ENCODE data around the gene LRGUK. TPM values are rescaled to one million over a fixed set of nuclear protein-coding genes. Genes with fewer than 3 reads are reported as not detected.

LRGUK gene
- total RNA-seq, 1 donor from 2014 or later = 0.20 TPM

GRCh38 chr7:134155206-134155605, 28.1 kb downstream of the LRGUK start:
- DNase-seq (ENCODE audit: low spot score) = no peak
- Mint-ChIP-seq H3K36me3 (ENCODE audit: low read depth) (peaks cover 1% of the 10 kb centered on the region), H3K27me3 (ENCODE audit: low read depth) (peaks cover 4% of the 10 kb centered on the region), H3K27ac (ENCODE audit: unreplicated experiment) (no peak overlapping the region), H3K4me3 (ENCODE audit: unreplicated experiment) (no peak overlapping the region), H3K4me1 (ENCODE audit: low read depth) (no peaks in the 10 kb centered on the region), H3K9me3 (ENCODE audit: low read depth) (peaks cover 2% of the 10 kb centered on the region)
- no peak for TF ChIP-seq CTCF (IDR thresholded peaks at IDR 0.05)

DNA sequence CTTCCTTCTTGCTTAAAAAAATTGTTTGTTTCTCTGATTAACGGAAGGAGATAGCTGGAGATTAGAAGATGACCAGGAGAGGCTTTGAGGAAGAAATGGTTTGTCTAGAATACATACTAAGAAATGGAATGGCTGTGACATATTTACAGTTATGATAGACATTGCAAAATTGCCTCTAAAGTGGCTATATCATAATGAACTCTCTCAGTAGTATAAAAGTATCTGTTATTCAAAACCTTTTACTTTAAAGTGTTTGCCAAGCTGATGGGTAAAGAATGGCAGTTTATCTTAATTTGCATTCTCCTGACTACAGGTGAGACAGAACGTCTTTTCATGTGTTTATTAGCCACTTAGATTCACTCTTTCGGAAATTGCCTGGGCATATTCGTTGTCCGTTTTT, 28.7 kb downstream of the LRGUK start:
- H3K4me1 Mint-ChIP-seq (ENCODE audit: low read depth) = no peaks in the 10 kb centered on the region
- H3K9me3 Mint-ChIP-seq (ENCODE audit: low read depth) = peaks cover 1% of the 10 kb centered on the region
- no peak overlapping the region for H3K27ac Mint-ChIP-seq (ENCODE audit: unreplicated experiment)
- peaks cover 4% of the 10 kb centered on the region for H3K27me3 Mint-ChIP-seq (ENCODE audit: low read depth)
- no peak overlapping the region for H3K4me3 Mint-ChIP-seq (ENCODE audit: unreplicated experiment)
- no peak for TF ChIP-seq CTCF (IDR thresholded peaks at IDR 0.05)
- peaks cover 1% of the 10 kb centered on the region for H3K36me3 Mint-ChIP-seq (ENCODE audit: low read depth)
- DNase-seq (ENCODE audit: low spot score) = no peak

DNA sequence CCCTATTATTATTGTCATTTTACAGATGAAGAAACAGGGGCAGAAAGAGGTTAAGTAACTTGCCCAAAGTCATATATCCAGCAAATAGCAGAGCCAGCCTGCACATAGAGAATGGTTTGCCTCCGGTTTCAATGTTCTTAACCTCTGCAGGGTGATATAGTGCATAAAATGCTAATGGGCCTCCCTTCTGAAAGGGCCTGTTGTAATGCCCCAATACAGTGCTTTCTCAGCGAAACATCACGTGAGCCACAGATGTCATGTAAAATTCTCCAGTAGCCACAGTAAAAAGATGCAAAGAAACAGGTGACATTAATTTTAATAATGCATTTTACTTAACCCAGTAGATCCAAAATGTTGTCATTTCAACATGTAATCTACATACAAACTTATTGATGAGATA, 38.1 kb downstream of the LRGUK start:
- H3K4me1 Mint-ChIP-seq (ENCODE audit: low read depth) = no peaks in the 10 kb centered on the region
- TF ChIP-seq CTCF (IDR thresholded peaks at IDR 0.05) = no peak
- DNase-seq (ENCODE audit: low spot score) = no peak
- no peak overlapping the region for H3K27ac Mint-ChIP-seq (ENCODE audit: unreplicated experiment)
- no peaks in the 10 kb centered on the region for H3K36me3 Mint-ChIP-seq (ENCODE audit: low read depth)
- H3K4me3 Mint-ChIP-seq (ENCODE audit: unreplicated experiment) = no peak overlapping the region
- no peaks in the 10 kb centered on the region for H3K9me3 Mint-ChIP-seq (ENCODE audit: low read depth)
- no peaks in the 10 kb centered on the region for H3K27me3 Mint-ChIP-seq (ENCODE audit: low read depth)

GRCh38 chr7:134167250-134167649, 40.1 kb downstream of the LRGUK start:
- Mint-ChIP-seq H3K27ac (ENCODE audit: unreplicated experiment) (no peak overlapping the region), H3K4me1 (ENCODE audit: low read depth) (no peaks in the 10 kb centered on the region), H3K36me3 (ENCODE audit: low read depth) (no peaks in the 10 kb centered on the region), H3K27me3 (ENCODE audit: low read depth) (peaks cover 2% of the 10 kb centered on the region), H3K9me3 (ENCODE audit: low read depth) (no peaks in the 10 kb centered on the region), H3K4me3 (ENCODE audit: unreplicated experiment) (no peak overlapping the region)
- TF ChIP-seq CTCF (IDR thresholded peaks at IDR 0.05) = no peak
- DNase-seq (ENCODE audit: low spot score) = no peak

- H3K4me3 Mint-ChIP-seq (ENCODE audit: unreplicated experiment) = no peak overlapping the region
- no peak for DNase-seq (ENCODE audit: low spot score)
- no peak for TF ChIP-seq CTCF (IDR thresholded peaks at IDR 0.05)
- no peaks in the 10 kb centered on the region for H3K4me1 Mint-ChIP-seq (ENCODE audit: low read depth)
- H3K27me3 Mint-ChIP-seq (ENCODE audit: low read depth) = peaks cover 2% of the 10 kb centered on the region
- no peak overlapping the region for H3K27ac Mint-ChIP-seq (ENCODE audit: unreplicated experiment)
- no peaks in the 10 kb centered on the region for H3K9me3 Mint-ChIP-seq (ENCODE audit: low read depth)
- no peaks in the 10 kb centered on the region for H3K36me3 Mint-ChIP-seq (ENCODE audit: low read depth)
These were observed 40.7 kb downstream of the LRGUK start for GRCh38 chr7:134167841-134168240.

Data from chondrocyte (in vitro differentiated cells).